GM20431 (cell line): ENCODE data around the gene FRS2.

Experiments
- in situ Hi-C: fragments of 300-500 bp; cut with MseI, MboI; formaldehyde crosslinking; loops from one replicate; pipeline ENCODE4 v1.15.0; 2020; ENCODE audit warnings: low sequenced_read_pairs; ENCODE audit not compliant: unreplicated experiment

FRS2 gene

DNA sequence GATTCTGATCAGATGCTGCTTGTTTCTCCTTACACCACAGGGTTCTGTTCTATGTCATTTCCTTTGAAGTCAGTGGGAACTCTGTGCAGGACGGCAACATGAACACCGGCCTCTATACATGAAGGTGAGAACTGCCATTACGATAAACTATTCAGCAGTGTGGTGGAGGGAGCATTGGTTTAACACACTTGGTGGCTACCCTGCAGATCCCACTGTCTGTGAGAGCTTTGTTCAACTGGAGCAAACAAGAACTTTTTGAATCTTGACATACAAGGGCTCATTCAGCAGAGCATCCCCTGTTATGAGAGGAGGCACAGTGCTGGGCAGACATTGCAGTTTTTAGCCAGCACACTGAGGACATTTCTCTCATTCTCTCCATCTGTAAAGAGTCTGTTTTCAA lies 10.7 kb upstream of the FRS2 start:
- in situ Hi-C loops: no loop called here

DNA sequence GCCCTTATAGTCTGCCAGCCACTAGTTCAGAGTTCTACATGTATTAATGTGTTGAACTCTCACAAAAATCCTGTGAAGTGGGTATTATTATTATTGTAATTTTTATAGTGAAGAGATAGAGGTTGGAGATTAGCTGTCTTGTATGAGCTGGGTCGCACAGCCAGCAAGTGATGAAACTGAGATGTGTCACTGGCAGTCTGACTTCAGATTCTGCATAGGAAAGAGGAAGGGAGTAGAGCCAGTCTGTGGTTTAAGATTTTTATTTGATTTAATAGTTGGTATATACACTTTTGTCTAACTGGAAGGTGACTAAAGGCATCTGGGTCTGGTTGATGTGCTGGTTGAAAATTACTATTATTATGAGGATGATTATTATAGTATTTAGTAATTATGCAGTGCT lies 5.8 kb upstream of the FRS2 start:
- in situ Hi-C loops: no loop called here

DNA sequence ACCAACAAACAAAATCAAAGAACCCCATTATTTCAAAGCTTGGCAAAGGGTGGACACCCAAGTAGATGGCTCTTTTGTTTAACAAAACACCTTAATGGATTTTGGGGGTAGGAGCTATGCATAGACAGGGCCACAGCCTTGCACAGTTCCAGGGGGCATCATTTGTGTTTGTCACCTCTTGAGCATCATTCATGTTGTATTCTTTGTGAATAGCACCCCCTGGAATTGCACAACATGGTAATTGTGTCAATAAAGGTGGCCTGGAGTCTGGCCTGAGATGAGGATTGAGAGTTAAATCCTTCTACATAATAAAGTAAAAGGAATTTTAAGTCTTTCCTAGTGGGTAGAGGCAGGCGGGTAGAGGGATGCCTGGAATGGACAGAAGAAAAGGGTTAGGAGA lies 3.3 kb upstream of the FRS2 start:
- in situ Hi-C loops: no loop called here

DNA sequence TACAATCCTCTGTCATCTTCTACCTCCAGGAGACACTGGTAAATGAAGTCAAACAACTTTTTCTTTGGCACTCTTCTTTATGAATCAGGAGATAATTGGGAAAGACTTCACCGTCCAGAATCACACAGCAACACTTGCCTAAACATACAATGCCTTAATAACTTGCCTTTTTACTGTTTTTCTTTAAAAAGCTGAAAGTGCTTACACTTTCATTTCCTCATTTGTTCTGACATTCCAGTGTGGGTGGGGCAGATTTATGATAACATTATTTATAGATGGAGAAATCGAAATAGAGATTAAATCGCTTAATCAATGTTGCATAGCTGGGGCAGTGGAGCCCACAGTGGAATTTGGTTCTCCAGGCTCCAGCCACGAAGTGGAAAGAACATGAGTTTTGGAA lies 2.8 kb upstream of the FRS2 start:
- in situ Hi-C loops: no loop called here

DNA sequence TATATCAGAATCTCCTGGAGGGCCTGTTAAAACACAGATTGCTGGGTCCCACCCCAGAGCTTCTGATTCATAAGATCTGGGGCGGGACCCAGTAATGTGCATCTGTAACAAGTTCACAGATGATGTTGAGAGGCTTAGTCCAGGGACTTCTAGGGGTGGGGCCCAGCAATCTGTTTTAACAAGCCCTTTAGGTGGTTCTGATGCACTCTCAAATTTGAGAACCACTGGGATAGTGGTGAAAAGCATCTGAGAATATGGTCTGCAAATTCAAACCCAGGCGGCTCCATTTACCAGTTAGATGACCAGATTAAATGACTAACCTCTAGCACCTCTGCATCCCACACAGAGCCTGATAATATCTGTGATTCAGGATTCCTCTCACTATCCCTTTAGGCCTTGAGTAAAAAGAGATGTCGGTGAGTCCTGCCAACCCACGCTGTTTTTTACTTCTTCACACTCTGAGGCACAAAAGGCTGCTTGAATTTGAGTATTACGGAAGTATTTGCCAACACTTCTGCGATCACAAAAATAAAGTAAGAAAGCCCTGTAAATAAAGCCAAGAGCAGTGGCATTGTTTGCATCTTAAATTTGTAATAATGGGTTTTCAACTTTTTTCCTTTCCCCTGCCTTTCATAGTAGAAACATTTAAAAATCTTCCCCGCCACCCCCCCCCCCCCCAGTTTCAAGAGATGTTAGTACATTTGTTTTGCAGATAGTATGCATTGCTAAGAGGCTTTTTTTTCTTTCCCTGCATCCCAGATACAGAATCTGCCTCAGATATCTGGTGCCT lies 1.8 kb upstream of the FRS2 start:
- in situ Hi-C loops: no loop called here

DNA sequence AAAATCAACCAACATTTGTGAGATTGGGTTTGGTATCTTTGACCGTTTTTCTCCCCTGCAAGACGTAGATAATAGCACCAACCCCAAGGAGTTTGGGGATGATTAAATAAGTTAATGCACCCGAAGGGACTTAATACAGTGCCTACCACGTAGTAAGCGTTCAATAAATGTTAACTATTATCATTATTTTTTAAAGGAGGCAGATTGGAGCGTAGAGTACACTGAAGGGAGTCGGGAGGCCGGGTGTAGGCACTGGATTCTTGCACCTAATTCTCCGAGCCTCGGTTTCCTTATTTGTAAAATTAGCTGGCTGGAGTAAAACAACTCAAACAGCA lies 367 bp upstream of the FRS2 start:
- in situ Hi-C loops: no loop called here

DNA sequence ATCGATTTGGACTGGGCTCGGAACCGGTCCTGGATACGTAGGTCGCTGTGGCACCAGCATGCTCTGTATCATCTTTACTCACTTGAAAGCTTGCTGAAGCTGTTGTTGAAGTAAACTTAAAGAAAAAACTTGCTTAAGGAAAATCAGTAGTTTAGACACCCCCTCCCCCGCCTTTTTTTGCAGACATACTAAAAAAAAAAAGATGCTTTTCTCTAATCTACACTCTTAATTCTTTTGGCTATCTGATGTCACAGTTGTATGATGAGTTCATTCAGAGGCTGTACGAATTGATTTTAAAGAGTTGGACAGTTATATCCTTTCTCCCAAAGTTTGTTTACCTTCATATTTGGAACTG lies 865 bp downstream of the FRS2 start:
- in situ Hi-C loops: no loop called here

DNA sequence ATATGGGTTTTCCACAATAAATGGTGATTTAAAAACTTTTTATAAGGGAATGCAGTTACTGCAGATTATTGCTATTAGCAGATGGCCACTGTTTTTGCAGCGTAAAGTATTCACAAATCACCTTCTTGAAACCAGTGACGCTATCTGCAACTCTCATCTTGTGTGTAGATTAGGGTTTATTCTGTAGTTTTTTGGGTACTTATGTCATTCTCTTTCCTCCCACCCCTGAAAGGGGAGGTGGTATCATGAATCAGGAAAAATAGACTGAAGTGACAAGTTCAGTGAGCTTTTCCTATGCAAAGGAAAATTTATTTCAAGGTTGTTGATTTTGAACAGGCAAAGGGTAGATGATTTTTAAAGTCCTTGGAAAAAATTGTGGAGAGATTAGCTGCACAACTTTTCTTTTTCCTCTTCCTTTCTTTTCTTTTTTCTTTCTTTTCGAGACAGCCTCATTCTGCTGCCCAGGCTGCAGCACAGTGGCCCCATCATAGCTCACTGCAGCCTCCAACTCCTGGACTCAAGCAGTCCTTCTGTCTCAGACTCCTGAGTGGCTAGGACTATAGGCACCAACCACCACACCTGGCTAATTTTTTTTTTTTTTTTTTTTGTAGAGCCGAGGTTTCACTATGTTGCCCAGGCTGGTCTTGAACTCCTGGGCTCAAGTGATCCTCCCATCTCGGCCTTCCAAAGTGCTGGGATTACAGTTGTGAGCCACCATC lies 1.6 kb downstream of the FRS2 start:
- in situ Hi-C loops: no loop called here

DNA sequence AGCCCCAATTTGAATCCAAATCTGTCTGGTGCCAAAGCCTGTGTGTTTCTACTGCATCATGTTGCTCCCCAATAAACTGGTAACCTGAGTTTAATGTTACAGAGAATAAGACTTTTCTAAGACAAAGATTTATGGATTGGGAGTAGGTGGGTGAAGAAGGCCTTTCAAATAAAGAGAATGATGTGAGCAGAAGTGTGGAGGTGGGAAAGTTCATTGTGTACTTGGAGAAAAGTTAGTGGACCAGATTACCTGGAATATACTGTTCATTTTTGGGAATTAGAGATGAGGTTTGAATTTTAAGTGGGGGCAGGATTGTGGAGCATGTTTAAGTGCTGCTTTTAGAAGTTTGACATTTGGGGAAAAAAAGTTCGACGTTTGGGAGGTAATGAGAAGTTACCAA lies 3.1 kb downstream of the FRS2 start:
- in situ Hi-C loops: no loop called here

DNA sequence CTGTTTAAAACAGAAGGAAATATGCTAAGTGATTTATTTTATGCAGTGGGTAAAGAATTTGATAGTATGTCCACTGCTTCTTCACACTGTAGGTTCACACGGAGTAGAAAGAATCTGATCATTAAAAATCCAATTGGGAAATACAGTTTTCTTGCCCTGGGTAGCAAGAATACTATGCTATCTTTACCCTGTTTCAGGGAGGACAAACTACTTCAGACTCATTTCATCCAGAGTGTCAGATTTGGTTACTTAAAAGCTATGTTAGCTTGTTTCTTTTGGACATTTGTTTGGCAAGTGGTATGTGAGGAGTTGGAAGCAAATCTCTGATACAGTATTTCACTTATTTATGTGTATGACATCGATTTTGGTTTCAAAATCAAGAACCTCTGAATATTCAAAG lies 4.3 kb downstream of the FRS2 start:
- in situ Hi-C loops: no loop called here

DNA sequence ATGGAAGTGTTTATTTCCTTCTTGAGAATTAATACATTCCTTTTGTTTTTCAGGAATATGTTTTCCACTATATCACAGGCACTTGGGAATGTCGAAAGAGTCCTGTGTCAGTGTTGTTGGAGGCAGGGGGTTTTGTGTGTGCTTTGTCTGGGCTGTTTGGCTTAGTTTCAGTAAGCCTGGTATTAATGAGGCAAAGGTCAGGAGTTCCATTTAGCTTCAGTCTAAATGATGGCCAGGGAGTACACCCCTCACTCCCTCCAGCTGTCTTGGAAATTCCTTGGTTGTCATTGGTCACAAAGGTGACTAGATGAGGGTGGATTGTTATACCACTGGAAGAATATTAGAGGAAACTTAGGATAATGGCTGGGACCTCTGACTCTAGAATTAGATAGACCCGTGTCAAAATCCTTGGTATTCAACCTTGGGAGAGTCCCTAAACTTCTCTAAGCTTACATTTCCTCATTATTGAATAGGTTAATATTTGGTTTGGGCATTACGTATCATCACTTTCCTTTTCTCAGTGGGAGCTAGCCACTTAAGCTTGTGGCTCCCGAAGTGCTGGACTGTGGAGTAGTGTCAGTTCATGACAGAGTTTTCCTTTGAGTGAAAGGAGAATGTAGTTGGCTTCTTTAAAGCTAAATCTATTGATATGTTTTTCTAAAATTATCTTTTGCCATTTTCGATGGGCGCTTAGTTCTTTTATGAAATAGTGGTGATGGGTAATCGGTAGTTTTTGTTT lies 5.2 kb downstream of the FRS2 start:
- in situ Hi-C loops: no loop called here

DNA sequence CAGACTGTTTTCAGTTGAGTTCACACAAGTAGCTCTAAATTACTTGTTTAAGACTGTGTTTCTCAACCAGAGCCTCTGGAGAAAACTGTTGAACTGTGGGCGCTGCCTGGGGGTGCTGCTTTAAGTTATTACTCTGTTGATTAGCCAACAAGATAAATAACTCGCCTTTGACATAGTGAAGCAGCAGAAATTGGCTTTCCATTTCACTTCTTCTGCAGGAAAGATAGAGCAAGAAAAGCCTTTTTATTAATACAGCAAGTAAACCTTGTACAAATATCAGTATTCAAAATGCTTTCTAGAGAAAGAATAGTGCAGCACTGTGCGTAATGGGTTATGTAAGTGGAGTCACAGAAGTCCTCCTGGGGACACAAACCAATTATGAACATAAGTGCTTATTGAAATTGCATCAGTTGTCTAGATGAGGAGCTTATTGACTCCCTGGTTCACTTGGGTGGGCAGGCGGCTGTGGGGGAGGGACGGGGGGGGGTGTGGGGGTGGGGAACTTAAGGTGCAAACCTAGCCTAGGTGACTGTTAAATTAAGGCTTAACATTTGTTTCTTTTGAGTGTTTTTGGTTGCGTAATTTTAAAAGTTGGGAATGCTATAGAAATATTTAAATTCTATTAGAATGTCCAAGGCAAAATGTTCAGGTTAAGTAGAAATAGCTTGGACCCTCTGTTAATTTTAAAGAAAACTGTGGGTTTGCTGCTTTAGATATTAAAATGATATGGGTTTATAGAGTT lies 6.3 kb downstream of the FRS2 start:
- in situ Hi-C loops: no loop called here

DNA sequence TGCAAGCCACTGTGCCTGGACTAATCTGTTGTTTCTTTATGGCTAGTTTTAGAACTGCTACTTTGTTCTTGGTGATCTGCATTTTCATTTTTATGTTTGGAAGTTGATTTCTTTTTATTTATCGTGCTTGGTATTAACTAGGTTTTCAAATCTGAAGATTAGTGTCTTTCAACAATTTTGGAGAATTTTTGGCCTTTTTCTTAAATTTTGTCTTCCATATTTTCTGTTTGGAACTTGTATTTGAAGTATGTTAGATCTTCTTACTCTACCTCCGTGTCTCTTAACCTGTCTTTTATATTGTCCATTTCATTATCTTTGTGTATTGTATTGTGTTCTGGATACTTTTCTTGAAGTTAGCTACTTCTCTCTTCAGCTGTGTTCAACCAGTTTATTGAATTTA lies 9.5 kb downstream of the FRS2 start:
- in situ Hi-C loops: no loop called here

DNA sequence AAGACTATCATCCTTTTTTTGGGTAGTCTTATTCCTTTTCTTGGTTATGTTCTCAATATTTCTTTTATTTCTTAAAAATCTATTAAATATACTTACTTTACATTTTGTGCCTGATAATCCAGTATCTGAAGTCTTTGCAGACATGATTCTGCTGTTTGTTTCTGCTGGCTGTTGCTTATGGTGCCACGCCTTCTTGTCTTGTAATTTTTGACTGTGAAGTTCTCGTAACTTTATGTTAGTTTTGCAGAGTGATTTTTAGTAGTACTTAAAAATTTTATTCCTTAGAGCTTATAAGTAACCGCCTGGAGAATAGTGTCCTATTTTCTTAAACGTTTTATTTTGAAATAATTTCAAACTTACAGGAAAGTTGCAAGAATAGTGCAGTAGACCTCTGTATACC lies 10.5 kb downstream of the FRS2 start:
- in situ Hi-C loops: no loop called here

DNA sequence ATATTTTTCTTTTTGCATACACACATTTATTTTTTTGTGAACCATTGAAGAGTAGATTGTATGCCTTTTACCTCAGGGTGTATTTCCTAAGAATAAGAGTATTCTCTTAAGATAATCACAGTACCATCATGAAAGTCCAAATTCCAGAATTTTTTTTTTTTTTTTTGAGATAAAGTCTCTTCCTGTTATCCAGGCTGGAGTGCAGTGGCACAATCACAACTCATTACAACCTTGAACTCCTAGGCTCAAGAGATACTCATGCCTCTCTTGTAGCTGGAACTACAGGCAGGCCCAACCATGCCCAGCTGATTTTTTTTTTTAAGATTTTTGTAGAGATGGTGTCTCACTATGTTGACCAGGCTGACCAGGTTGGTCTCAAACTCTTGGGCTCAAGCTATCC lies 10.9 kb downstream of the FRS2 start:
- in situ Hi-C loops: no loop called here

DNA sequence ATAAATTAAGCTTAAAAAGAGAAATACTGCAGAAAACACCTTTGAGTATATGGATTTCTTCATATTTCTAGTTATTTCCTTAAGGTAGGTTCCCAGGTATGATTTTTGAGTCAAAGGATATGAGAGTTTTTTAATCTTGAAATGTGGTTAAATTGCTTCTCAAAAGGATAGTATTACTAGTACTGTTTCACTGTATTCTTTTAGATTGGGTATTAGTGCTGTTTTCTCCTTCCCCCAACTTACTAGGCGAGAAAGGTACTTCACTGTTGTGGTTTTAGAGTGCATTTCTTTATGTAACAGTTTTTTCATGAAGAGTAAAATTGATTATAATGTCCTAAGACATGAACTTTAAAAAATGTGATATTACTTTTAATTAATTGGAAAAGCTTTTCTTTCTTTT lies 13.5 kb downstream of the FRS2 start:
- in situ Hi-C loops: no loop called here

DNA sequence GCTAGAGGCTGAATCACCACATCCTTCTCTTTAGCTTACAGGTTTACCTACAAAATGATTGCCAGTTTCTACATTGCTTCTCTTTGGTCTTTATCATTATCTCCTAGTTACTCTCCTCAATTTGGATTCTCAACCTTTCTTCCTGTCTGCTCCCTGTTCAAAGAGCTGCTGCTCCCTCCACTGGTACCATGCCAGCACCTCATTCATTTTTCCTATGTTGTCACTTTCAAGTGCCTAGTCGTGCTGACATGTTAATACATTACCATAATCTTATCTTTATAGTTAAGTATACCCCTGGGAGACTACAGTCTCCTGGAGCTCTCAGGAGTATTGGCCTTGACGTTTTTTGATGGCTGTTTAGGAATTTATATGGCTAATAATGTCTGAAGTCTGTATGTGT lies 14.2 kb downstream of the FRS2 start:
- in situ Hi-C loops: no loop called here

DNA sequence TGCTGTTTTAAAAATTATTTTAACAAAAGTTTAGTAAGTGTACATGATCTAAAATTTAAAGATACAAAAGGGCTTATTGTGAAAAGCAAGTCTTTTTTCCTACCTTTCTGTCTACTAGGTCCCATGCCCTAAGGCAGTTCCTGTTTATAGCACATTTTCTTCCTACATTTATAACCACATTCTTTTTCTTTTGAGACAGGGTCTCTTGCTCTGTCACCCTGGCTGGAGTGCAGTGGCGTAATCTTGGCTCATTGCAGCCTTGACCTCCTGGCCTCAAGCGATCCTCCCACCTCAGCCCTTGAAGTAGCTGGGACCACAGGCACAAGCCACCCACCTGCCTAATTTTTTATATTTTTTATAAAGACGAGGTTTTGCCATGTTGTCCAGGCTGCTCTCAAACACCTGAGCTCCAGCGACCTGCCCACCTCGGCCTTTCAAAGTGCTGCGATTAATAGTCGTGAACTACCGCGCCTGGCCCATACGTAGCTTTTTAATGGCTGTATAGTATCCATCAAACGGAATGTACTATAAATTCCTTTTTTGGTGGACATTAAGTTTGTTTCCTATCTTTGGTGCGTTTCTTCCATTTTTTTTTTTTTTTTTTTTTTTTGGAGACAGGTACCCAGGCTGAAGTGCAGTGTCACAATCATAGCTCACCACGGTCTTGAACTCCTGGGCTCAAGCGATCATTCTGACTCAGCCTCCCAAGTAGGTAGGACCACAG lies 20.9 kb downstream of the FRS2 start:
- in situ Hi-C loops: no loop called here

DNA sequence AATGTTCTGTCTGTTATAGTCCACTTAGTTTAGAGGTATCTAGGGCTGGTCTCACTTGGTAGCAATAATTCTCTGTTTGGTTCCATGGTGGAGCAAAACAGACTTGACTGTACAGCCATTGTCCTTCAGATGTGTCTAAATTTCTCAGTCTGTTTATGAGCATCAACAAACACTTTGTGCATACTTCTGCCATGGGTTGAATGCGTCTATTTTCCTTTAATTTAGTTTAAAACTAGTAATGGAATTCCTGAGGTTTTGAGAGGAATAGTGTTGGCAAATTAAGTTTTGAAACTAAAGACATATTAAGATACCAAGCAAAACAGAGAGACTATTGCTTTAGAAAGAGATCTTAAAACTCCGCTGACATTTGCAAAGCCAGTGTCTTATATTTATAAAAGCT lies 22.6 kb downstream of the FRS2 start:
- in situ Hi-C loops: no loop called here

DNA sequence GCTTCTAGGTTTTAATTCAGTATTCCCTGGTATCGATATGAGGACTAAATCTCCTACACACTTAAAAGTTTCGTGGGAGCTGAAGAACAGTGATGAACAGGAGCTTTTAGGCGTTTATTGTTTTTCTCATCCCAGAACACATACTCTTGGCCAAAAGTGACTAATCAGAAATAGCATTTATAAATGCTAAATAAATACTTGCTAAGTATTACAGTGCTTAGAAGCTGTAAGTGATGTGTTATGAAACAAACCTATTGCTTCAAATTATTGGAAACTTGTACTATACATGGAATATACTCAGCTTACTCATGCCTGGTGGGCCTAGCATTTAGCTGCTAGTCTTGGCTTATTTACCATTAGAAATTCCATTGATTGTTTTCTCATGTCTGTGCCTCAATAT lies 24.9 kb downstream of the FRS2 start:
- in situ Hi-C loops: no loop called here
